Middle frontal gyrus (tissue), 1 donor: ENCODE measurements around the gene DRAM1.
"Not testable (repeated sequence)": the region's sequence is repeated elsewhere in the genome, so short reads cannot be mapped to it uniquely, and the experiment has no call there.

Experiments
- DNase-seq: peaks from one replicate; pipeline ENCODE4 v3.0.0-alpha.2; 2015; ENCODE audit warnings: low spot score; ENCODE audit errors: extremely low spot score

Gene DRAM1, protein sequence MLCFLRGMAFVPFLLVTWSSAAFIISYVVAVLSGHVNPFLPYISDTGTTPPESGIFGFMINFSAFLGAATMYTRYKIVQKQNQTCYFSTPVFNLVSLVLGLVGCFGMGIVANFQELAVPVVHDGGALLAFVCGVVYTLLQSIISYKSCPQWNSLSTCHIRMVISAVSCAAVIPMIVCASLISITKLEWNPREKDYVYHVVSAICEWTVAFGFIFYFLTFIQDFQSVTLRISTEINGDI

DNA sequence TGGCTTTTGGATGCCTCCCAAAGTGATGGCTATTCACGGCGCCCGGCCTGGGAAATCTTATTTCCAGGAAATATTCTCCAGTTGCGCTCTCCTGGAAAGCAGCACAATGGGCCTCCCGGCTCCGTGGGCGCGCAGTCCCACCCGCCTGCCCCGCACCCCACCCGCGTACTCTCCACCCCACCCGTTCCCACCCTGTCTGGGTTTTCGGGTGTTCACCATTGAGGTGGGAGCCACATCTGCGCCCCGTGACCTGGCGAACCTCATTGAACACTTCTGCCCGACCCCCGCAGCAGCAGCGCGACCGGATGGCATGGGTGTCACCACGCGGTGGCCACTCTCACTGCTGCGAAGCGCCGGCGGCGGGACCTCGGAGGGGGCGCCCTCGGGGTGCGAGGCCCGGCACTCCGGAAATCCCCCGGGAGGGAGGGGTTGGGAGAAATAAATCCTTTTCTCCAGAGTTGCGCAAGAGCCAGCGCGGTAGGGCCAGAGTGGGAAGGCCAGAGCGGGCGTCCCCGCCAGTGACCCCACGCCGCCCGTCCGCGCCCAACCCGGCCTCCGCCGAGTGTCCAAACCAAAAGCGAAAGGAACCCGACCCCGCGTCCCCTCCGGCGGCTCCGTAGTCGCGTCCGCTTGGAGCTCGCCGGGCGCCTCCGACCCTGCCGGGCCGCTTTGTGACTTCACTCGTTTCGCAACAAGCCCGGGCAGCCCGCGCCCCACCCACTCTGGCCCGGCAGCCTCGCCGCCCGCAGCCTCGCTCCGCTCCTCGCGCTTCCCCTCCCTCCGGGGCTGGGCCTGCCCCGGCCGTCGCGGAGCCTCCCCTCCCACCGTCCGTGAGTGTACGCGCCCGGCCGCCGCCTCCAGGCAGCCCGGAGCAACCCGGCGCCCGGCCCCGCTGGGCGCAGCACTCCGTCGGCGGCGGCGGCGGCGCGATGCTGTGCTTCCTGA lies at the start of gene DRAM1:
Gene DRAM1 (plus strand): TSS at position 720 of the 945 bp plus-strand sequence. CDS start 210 bp downstream, at position 930.
- DNase-seq = peak; percentile 12

DNA sequence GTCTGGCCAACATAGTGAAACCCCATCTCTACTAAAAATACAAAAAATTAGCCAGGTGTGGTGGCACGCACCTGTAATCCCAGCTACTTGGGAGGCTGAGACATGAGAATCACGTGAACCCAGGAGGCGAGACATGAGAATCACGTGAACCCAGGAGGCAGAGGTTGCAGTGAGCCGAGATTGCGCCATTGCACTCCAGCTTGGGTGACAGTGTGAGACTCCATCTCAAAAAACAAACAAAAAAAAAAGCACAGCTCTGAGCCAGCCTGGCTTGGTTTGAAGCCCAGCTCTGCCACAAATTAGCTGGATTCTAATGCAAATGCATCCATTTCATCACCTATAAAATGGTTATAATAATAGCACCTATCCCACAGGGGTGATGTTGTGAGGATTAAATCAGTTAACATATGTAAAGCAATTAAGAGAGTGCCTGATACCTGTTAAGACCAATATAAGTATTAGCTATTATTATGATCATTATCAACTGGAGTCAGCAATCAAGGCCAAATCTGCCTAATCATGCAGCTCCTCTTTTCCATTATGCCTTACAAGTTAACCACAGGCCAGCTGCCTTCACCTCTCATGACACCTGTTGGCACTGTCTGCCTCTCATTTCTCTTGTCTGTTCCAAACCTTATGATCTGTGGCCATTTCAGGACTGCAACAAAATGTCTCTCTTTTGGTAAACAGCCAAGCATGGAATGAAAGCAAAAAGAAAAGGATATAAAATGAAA lies 48.8 kb upstream of the DRAM1 start:
- no peak for DNase-seq

DNA sequence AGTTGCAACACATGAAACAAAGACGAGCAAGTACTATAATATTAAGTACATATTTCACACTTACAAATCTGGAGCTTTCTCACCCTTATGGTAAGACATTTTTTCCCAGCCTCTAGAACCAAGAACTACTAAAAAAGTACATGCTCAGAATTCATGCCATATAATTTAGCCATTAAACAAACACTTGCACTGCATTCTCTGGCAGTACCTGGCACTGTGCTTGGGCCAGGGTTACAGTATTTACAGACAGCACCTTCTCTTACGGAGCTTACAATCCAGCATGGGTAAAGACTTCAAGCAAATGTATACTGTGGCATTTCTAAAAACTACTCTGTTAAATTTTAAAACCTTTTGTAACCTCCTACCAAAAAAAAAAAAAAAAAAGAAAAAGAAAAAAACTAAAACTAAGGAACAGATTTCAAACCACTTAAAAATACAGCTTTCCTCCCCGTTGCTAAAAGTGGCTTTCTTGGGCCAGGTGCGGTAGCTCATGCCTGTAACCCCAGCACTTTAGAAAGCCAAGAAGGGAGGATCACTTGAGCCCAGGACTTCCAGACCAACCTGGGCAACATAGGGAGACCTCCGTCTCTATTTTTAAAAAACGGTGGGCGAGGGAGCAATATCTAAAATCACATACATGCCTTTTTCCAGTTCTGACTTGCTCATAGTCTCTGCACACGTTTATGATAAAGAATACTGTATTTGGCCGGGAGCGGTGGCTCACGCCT lies 47.6 kb upstream of the DRAM1 start:
- no peak for DNase-seq

DNA sequence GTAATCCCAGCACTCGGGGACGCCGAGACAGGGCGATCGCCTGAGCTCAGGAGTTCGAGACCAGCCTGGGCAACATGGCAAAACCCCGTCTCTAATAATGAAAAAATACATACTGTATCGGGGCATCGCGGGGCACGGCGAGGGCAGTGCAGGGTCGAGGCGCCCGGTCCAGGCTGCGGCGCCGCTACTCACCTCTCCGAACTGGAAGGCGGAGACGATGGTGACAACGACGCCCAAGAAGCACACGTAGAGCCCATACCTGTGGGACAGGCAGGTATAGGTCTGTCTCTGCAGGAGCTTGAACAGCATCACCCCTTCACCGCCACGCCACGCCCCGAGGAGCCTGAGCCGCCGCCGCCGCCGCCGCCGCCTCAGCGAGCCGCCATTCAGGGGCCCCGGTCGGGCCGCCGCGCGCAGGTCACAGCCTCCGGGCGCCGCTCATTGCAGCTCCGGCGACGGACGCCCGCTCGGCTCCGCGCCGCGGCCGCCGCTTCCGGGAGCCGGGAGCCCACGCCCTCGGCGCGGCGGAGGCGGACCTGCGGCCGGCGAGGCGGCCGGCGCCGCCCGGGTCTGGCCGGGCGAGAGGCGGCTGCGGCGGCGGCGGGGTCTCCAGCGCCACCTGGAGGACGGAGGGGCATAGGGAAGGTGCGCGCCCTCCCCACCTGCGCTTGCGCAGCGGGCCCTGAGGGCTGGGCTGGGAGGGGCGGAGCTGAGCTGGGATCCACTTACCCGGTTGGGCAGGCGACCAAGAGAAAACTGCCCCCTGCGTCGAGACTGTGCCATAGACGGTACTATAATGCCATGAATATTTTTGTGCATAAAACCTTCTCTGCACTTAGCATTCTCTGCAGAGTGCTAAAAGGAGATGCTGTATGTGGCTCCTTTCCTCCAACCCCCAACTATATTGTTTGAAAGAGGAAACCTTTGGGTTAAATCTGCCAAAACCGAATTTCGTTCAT lies 46.7 kb upstream of the DRAM1 start, which contains the start of gene GNPTAB:
Gene GNPTAB (minus strand): TSS at position 593 of the 959 bp plus-strand sequence. CDS start 284 bp downstream, at position 309.
- DNase-seq = peak; percentile 79

DNA sequence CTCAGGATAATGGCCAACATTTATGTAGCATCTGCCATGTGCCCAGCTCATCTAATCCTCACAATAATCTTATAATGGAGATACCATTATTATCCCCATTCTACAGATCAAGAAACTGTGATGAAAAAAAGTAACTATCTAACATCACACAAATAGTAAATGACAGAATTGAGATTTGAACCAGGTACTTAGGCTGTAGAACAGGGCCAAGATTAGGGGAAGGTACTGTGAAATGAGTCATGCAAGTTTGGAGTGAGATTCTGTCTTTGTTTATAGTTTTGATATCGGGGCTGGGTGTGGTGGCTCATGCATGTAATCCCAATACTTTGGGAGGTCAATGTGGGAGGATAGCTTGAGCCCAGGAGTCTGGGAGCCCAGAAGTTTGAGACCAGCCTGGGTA lies 45.4 kb upstream of the DRAM1 start:
- no peak for DNase-seq

DNA sequence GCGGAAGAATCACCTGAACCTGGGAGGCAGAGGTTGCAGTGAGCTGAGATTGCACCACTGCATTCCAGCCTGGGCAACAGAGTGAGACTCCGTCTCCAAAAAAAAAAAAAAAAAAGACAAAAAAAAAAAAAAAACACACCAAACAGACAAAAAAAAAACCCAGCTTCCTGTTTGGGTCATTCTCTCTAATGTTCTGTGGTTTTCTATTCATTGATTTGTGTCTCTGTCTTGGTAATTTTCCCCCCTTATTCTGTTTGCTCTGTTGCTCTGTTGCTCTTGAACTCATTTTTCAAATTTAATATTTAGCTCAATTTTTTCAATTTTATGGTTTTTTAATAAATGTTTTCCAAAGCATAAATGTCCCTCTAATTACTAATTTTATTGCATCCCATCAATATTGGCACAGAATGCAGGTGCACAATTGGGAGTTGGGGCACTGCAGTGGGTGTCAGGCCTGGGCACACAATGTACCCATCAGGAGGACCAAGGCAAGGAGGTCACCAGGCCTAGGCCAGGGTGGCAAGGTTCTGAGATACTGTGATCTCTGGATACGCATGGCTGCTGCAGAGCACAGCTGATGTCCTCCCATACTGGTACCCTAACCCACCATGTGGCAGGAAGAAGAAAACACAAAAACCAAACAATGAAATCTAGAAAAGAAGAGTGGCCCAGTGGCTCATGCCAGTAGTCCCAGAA lies 38.6 kb upstream of the DRAM1 start:
- no peak for DNase-seq

DNA sequence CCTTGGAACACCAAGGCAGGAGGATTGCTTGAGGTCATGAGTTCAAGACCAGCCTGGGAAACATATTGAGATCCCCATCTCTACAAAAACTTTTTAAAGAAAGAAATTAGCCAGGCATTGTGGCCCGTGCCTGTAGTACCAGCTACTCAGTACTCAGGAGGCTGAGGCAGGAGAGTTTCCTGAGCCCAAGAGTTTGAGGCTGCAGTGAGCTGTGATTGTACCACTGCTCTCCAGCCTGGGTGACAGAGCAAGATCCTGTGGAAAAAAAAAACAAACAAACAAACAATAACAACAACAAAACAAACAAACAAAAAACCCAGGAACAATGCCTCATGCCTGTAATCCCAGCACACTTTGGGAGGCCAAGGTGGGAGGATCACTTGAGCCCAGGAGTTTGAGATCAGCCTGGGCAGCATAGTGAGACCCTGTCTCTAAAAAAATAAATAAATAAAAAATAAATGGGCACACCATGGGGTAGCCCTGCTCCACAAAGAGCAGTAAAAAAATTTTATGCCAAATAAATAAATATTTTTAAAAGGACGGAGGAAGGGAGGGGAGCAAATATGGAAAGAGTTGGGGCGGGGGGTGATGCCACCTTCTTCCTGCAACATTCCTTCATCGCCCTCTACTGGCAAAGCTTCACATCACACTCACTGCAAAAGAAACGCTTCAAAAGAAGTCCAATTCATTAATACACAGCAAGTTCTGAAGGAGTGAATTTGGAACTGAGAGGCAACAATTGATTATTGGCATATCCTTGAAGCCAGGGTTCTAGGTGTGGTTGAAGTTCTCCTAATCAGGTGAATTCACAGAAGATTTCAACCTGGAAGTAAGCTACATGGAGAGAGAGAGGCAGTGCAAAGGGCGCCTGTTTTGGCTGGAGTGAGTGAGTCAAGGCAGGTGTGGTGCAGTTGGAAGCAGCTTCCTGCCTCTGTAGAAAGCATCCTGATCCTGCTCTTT lies 37.8 kb upstream of the DRAM1 start:
- DNase-seq = no peak

DNA sequence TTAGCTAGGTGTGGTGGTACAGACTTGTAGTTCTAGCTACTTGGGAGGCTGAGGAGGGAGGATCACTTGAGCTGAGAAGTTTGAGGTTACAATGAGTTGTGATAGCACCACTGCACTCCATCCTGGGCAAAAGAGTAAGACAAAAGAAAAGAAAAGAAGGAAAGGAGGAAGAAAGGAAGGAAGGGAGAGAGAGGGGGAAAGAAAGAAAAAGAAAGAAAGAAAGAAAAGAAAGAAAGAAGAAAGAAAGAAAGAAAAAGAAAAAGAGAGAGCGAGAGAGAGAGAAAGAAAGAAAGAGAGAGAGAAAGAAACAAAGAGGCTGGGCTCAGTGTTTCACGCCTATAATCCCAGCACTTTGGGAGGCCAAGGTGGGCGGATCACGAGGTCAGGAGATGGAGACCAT lies 36.3 kb upstream of the DRAM1 start:
- DNase-seq = no peak

DNA sequence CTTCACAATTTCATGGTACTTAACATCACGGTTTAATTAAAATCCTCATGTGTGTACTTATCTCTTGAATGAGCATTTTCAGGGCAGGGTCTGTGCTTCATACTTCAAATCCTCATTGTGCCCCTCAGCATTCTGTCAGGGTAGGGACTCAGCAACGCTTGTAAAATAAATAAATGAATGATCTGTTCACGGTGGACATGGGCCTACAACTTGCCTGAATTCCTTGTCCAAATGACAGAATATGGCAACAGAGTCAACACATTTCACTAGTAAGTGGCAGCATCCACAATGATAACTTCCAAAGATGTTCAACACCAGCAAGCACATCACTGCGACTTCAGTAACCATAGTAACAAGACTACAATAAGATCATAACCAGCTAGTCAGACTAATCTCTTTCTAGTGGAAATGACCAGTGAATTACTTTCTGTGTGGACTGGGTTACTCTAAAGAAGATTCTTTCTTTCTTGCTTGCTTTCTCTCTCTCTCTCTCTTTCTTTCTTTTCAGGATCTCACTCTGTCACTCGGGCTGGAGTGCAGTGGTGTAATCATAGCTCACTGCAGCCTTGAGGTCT lies 32.2 kb upstream of the DRAM1 start:
- no peak for DNase-seq

DNA sequence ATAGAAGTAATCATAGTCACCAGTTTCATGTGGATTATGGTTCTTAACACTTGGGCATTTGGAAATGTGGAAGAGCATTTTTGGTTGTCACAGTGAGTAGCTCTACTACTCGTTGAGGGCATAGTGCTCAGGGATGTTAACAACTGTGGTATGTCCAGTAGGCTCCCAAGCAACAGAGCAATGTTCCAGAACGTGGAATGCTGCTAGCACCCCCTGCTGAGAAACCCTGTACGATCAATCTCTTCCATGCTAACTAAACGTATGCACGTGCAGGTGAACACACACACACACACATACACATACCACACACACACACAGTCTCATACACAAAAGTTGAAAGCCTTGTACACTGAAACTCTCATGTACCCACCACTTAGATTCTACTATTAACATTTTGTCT lies 30.1 kb upstream of the DRAM1 start:
- DNase-seq = no peak

DNA sequence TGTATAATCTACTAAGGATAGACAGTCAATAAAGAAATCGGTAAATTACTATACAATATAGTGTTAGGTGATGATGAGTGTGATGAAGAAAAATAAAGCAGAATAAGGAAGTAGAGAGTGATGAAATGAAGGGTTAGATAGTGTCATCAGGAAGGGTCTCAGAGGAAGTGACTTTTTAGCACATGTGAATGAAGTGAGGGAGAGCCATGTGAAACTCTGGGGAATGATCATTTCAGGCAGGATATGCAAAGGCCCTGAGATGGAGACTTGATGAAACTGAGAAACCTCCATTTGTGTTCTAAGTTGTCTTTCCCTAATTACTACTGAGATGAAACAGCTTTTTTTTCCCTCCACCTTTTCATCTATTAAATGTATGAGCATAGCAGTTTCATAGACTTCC lies 27.2 kb upstream of the DRAM1 start:
- no peak for DNase-seq

DNA sequence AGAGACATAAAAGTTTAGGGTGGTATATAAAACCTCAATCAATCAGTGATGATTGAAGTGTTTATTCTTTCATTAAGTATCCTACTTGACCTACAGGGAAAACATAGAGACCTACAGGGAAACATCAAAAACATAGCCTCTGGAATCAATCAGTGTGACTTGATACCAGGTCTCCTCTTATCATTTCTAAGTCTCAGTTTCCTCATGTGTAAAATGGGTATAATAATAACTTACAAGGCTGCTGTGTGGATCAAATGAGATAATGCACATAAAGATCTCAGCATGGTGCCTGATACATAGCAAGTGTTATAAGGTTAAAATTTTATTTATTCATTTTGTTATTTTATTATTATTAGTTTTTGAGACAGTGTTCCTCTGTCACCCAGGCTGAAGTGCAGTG lies 24.4 kb upstream of the DRAM1 start:
- DNase-seq = no peak

DNA sequence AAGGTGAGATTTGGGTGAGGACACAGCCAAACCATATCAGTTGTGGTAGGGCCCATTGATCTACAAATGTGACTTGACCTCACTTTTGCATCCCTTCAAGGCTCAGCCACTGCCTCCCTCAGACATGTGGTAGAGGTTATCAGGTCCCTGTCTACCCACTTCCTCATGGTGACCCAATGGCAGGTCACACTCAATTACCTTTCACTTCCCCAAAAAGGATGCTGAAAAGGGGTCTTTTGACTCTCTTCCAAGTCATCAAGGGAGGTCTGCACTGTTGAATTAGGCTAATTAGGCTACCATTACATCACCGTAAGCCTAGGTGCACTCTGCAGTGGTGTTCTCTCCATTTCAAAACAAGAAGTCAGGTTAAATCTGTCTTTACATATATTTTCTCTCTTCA lies 22.6 kb upstream of the DRAM1 start:
- no peak for DNase-seq

DNA sequence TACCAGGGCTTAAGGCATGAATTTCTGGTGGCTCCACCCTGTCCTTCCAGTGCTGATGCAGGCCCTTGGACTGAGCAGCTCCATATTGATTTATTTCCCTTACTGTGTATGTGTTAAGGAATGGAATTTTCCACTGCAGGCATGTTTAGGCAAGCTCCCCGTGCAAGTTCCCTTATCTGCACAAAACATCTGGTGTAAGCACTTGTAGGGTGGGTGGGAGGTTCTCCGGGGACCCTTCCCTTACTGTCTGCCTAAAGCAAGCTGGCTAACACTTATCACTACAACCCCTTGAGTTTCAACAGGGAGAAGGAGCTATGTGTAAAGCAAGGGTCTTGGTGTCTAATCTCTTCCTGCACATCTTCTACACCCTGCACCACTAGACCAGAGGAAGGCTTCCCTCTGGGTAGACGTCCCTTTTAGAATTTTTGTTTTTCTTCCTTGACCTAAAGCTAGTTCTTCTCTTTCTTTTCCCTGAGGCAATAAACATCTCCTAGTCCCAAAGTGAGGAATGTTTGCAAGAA lies 22.0 kb upstream of the DRAM1 start:
- no peak for DNase-seq

DNA sequence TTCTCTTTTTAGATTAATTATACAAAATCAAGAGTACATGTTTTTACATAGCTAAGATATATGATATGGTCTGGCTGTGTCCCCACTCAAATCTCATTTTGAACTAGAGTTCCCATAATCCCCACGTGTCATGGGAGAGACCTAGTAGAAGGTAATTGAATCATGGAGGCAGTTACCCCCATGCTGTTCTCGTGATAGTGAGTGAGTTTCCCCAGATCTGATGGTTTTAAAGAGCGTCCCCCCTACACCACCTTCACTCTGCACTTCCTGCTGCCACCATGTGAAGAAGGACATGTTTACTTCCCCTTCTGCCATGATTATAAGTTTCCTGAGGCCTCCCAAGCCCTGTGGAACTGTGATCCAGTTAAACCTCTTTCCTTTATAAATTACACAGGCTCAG lies 21.4 kb upstream of the DRAM1 start:
- no peak for DNase-seq

DNA sequence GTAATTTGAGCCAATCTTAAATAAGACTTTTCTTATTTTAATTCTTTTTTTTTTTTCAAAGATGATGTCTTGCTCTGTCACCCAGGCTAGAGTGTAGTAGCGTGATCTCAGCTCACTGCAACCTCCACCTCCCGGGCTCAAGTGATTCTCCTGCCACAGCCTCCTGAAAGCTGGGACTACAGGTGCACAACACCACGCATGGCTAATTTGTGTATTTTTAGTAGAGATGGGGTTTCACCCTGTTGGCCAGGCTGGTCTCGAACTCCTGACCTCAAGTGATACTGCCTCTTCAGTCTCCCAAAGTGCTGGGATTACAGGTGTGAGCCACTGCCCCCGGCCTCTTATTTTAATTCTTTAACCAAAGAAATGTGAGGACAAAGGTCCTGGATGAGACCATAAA lies 20.8 kb upstream of the DRAM1 start:
- not testable (repeated sequence) for DNase-seq

DNA sequence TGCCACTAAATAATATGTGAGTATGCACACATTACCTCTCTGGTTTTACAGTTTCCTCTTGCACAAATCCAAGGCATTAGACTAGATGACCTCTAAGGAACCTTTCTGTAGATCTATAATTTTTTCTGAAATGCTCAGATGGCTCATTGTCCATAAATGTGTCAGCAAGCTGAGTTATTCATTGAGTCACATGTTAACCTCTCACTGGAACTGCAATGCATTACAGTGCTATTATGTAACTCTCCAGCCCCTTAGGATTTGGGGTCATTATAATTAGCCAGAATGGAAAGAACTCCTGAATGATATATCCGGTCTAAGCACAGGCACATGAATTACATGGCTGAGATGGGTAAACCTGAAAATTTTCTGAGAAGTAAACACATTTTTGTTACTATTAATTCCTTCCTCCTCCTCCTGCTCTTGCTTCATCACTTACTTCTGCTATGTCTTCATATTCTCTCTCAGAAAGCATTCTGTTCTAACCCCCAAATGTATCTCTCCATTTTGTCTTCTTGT lies 20.3 kb upstream of the DRAM1 start:
- no peak for DNase-seq
